ENCODE data around the gene TMEM14B.

- no peak for TF ChIP-seq CTCF (conservative IDR thresholded peaks at IDR 0.05; ENCODE audit: low read length)
- no peak for TF ChIP-seq EZH2phosphoT487 (IDR thresholded peaks at IDR 0.05; ENCODE audit: borderline replicate concordance, low read depth, low read length)
Measured at GRCh38 chr6:10792101-10792500, 44.5 kb downstream of the TMEM14B start.
